Measurements from ENCODE around the gene ABCA13.

The ABCA13 gene

GRCh38 chr7:48426966-48427555 lies 255.8 kb downstream of the ABCA13 start:
- DNase-seq (ENCODE audit: extremely low read depth, low read depth) = no peak

DNA sequence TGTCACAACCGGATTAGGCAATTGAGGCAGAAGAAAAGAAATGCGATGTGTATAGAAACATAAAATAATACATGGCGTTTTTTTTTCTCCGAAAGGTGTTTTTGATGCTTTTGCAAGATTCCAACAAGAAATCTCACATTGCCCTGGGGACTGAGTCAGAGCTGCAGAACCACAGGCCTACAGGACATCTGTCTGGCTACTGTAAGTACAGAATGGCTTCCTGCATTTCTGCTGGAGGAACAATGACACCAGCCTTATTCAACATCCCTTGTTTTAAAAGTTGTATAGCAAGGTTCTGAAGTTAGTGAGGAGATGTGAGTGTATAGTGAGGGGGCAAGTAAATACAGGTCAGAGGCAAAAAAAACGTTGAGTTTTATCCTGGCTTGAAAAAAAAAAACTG lies 256.4 kb downstream of the ABCA13 start:
- no peak for TF ChIP-seq CTCF (IDR thresholded peaks at IDR 0.05; ENCODE audit: low read depth, low read length)
- DNase-seq (ENCODE audit: extremely low read depth, low read depth) = no peak

More at GRCh38 chr7:48426966-48427555, 255.8 kb downstream of the ABCA13 start:
- no peak for TF ChIP-seq CTCF (IDR thresholded peaks at IDR 0.05; ENCODE audit: low read depth, low read length)

DNA sequence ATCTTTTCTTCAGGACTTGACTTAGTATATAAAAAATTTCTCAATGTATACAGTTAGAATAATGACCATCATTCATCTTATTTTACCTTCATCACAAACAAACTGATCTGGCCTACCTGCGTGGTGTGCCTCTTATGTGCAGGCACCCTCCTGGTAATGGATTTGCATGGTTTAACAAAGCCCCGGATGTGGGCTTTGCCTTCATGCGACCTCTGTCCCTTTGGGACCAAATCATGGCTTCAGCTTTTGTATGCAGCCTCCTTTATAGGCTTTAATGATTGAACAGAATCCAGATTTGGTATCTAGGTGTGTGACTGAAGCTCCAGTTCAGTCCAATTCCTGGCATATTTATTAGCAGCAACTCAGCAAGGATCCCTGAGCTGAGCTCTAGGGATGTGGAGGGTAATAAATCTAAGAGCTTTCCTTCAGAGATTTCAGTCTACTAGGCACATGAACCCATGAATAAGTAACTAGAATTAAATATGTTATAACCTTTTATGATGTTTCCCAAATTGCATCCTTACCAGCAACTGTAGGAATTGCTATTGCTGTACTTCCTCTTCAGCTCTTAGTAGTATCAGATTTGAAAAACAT lies 256.9 kb downstream of the ABCA13 start:
- TF ChIP-seq CTCF (IDR thresholded peaks at IDR 0.05; ENCODE audit: low read depth, low read length) = no peak
- DNase-seq (ENCODE audit: extremely low read depth, low read depth) = no peak

DNA sequence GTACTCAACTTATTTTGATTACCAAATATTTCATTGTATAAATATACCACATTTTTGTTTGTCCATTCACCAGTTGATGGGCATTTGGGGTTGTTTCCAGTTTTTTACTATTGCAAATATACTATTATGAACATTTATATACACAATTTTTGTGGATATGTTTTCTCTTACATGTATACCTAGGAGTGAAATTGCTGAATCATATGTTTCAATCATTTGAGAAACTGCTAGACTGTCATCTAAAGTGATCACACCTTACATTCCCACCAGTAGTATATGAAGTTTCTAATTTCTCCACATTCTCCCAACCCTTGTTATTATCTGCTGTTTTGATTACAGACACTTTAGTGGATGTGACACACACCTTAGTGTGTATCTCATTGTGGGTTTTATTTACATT lies 257.9 kb downstream of the ABCA13 start:
- TF ChIP-seq CTCF (IDR thresholded peaks at IDR 0.05; ENCODE audit: low read depth, low read length) = no peak

GRCh38 chr7:48438206-48438605 lies 266.9 kb downstream of the ABCA13 start:
- no peak for DNase-seq (ENCODE audit: extremely low read depth, low read depth)
- TF ChIP-seq CTCF (IDR thresholded peaks at IDR 0.05; ENCODE audit: low read depth, low read length) = no peak

More for the DNA sequence above, 257.9 kb downstream of the ABCA13 start:
- DNase-seq (ENCODE audit: extremely low read depth, low read depth) = no peak

- TF ChIP-seq CTCF (IDR thresholded peaks at IDR 0.05; ENCODE audit: low read depth, low read length) = no peak
- DNase-seq (ENCODE audit: extremely low read depth, low read depth) = no peak
Measured at GRCh38 chr7:48441848-48442492, 270.7 kb downstream of the ABCA13 start.

DNA sequence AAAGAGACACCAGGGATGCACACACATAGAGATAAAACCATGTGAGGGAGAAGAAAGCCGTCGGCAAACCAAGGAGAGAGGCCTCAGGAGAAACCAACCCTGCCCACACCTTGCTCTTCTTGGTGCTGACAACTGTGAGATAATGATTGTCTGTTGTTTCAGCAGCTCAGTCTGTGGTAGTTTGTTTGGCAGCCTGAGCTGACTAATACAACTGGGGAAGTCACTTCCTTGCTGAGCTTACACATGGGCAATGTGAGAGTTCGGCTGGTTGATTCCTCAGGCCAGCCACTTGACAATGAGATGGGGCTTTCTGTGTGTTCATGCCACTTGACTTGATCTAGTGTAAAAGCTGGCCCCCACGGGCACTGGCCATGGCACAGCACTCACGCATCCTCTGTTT lies 271.8 kb downstream of the ABCA13 start:
- TF ChIP-seq CTCF (IDR thresholded peaks at IDR 0.05; ENCODE audit: low read depth, low read length) = no peak
- DNase-seq (ENCODE audit: extremely low read depth, low read depth) = no peak
